GM18526 (cell line): Measurements from ENCODE around the gene BGN.

Experiments
- POLR2A ChIP-seq: IDR thresholded peaks from 3 replicates; pipeline ENCODE4 v1.6.1; 2011; ENCODE audit not compliant: insufficient read length; ENCODE audit errors: extremely low read depth

Gene BGN

DNA sequence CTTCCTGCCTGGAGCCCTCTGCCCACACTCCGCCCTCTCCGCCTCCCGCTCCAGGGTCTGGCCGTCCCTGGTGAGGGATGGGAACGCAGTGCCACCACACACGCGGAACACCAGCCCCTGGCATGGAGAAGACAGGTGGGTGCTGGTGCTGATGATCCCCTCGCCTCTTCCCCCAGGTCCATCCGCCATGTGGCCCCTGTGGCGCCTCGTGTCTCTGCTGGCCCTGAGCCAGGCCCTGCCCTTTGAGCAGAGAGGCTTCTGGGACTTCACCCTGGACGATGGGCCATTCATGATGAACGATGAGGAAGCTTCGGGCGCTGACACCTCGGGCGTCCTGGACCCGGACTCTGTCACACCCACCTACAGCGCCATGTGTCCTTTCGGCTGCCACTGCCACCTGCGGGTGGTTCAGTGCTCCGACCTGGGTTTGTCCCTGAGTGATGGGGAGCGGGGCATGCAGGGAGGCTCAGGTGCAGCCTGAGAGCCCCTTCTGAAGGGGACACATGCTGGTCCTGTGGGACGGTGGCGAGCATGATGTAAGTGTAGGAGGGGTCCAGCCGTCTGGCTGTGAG is 9.8 kb downstream of the BGN start:
- no peak for TF ChIP-seq POLR2A

DNA sequence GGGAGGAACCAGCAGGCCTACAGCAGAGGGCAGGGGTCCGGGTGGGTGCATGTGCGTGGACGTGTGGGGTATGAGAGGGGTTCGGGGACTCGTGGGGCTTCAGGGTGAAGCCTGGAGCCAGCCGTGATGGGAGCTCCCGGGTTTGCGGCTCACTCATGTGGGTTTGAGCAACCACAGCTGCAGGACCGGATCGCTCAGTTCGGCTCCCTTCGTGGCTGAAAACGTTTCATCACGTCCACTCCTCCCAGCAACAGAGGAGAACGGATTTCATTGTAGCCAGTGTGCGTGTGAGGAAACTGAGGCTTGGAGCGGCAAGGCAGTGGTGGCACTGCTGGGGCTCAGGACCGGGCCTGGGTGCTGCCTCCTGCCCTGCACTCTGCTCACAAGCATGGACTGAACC is 10.6 kb downstream of the BGN start:
- TF ChIP-seq POLR2A = no peak

DNA sequence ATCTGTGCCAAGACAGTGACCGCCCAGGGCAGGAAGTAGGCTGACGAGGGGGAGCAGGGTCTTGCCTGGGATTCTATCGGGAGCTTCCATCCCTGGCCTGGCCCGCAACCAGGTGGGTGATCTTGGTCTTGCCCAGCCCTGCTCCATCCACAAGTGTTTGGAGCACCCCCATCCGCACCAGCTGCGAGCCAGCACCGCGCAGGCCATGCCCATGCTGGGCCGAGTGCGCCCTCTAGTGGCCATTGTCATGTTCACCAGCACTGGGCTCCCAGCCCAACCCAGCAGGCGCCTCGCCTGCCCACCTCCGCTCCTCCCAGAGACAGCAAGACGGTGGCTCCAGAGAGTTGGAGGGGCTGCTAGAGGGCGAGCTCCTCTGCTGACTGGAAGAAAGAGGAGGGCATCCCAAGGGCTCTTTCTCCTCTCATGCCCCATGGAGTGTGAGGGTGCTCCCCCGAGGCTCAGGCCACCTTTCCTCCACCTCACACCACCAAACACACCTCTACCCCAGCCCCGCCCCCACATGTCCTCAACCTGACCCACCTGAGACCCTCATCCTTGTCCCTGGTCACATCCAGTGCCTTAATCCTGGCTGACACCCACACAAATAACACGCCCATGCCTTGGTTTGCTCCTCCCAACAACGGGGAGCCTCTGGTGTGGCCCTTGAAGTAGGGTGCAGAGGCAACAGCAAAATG is 12.9 kb downstream of the BGN start:
- no peak for TF ChIP-seq POLR2A

DNA sequence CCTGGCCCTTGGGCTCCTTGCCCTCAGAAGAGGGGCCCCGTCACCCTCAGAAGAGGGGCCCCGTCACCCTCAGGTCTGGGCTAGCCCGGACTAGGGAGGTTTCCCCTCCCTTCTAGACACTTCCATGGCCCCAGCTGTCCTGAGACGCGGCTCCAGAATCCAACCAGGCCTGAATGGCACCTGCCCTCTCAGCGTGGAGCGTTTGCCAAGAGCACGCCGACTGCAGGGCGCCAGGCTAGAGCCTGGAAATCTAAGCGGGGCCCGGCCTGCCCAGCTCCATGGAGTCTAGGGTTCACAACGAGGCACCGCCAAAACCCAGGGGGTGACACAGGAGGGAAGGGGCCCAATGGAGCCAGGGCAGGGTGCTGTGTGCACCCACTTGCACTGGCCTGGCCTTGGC is 14.8 kb downstream of the BGN start:
- TF ChIP-seq POLR2A = no peak

DNA sequence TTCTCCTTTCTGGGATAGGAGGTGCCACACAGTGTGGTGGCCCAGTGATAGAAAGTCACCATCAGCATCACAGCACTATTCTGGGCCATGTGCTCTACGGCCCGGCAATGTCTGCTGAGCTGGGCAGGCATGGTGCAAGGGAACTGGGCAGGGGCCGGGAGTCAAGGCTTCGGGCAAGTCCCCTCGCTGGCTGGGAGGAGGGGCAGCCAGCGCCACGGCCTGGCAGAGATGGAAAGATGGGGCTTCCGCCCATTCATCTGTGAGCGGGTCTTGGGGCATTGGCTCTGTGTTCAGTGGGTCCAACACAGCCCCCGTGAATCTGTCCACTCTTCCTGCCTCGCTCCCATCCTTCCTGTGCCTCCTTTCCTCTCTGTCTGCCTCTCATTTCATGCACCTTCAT is 15.6 kb downstream of the BGN start:
- no peak for TF ChIP-seq POLR2A

DNA sequence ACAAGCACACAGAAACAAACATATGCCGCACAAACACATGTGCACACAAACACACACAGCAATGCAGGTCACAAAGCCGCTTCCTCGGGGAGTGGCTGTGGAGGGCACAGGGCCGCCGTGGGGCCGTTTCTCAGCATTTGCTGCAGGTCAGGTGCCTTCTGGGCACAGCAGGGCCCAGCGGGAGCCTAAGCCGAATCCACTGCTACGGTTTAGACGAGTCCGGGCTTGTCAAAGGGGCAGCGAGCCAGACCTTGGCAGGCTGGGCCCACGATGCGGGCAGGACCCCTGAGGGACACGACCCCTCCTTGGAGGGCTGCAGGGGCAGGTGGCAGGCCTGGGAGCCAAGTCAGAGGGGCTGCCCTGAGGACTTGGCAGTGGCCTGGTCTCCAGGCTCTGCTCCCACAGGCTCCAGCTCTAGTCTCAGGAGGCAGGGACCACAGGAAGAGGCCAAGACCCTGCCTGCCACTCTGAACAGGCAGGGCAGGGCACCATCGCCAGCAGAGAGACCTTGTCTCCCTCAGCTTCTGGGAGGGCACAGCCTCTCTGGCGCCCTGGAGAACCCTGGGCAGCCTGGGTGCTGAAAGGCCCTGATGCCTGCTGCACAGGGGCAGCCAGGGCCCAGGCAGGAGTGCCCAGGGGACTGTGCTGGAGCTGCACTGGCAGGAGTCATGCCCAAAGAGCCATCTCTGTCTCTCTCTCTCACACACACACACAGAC is 17.2 kb downstream of the BGN start:
- no peak for TF ChIP-seq POLR2A

DNA sequence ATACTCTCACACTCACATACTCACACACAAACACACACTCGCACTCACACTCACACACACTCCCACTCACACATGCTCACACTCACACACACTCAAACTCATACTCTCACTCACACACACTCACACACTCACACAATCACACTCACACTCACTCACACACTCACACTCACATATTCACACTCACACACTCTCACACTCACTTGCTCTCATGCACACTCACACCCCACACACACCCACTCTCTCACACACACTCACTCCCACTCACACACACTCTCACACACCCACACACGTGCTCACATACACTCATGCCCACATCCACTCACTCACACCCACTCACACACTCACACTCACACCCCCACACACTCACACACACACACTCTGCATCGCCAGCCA is 17.7 kb downstream of the BGN start:
- TF ChIP-seq POLR2A = no peak

DNA sequence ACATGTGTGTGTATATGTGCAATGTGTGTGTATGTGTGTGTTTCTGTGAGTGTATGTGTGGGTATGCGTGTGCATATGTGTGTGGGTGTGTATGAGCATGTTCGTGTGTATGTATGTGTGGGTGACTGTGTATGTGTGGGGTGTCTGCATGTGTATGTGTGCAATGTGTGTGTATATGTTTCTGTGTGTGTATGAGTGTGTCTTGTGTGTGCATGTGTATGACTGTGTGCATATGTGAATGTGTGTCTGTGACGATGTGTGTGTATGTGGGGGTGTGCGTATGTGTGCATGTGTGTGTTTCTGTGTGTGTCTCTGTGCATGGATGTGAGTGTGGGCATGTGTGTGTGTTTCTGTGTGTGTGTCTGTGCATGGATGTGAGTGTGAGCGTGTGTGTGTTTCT is 18.5 kb downstream of the BGN start:
- no peak for TF ChIP-seq POLR2A

DNA sequence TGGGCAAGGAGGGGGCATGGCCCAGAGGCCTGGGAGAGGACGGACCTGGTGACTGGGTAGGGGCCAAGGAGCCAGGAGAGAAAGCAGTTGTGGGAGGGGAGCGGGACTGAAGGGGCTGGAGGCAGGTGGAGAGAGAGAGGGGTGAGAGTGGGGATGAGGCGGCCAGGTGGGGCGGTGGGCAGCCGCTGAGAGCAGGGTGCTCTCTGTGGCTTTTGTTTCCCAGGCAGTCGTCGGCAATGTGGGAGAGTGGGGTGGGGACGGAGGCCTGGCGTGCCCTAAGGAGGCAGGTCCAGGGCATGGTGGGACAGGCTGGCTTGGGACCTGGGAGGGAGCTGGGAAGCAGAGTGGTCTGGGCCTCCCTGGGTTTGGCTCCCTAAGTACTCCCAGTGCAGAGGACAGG is 19.5 kb downstream of the BGN start:
- TF ChIP-seq POLR2A = no peak

DNA sequence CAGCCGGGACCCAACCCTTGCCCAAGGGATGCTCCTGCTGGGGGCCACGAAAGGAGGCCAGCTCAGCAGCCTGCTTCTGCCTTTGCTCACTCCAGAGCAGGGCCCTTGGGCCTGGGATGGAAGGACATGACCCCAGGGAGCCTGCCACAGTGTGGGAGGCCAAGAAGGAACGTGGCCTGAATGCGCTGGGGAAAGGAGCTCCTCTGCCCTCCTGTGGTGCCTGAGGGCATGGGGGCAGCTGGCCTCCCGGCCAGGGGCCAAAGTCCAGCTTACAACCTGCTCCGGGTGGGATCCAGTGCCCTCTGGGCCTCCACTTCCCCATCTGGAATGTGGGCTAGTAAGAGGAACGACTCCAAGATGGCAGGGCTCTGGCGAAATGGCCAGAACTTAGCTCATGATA is 20.7 kb downstream of the BGN start:
- no peak for TF ChIP-seq POLR2A

DNA sequence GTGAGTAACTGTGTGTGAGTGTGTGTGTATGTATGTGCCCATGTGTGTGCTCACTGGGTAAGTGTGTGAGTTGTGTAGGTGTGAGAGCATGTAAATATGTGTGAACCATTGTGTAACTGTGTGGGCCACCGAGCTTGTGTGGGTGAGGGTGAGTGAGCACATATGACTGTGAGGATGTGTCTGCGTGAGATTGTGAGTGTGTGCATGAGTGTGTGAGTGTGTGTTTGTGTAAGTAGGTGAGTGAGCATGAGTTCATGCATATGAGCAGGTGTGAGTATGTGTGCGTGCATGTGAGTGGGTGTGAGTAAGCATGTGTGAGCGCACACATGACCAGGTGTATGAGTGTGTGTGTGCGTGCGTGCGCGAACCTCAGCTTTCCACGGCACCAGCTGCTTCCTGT is 21.3 kb downstream of the BGN start:
- TF ChIP-seq POLR2A = no peak

DNA sequence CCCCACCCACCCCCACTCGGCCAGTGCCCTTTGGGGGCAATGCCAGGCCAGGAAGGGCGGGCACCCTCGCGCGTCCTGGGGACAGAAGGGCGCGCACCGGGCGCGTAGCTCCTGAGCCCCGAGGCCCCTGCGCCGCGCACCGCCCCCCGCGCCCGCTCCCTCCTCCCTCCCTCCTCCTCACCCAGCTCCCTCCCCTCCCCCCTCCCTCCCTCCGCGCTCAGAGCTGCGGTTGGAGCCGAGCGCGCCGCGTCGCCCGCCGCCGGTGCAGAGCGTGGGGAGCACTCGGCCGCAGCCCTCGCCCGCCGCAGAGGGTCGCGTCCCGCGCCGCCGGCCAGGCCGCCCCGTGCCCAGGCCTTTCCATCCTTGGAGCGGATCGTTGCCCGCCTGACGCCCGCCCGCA is 22.6 kb downstream of the BGN start, which contains the start of gene ATP2B3:
ATP2B3 (plus strand) TSS at position 220 of the 400 bp plus-strand sequence. CDS start 18,606 bp downstream, outside the sequence.
- no peak for TF ChIP-seq POLR2A

DNA sequence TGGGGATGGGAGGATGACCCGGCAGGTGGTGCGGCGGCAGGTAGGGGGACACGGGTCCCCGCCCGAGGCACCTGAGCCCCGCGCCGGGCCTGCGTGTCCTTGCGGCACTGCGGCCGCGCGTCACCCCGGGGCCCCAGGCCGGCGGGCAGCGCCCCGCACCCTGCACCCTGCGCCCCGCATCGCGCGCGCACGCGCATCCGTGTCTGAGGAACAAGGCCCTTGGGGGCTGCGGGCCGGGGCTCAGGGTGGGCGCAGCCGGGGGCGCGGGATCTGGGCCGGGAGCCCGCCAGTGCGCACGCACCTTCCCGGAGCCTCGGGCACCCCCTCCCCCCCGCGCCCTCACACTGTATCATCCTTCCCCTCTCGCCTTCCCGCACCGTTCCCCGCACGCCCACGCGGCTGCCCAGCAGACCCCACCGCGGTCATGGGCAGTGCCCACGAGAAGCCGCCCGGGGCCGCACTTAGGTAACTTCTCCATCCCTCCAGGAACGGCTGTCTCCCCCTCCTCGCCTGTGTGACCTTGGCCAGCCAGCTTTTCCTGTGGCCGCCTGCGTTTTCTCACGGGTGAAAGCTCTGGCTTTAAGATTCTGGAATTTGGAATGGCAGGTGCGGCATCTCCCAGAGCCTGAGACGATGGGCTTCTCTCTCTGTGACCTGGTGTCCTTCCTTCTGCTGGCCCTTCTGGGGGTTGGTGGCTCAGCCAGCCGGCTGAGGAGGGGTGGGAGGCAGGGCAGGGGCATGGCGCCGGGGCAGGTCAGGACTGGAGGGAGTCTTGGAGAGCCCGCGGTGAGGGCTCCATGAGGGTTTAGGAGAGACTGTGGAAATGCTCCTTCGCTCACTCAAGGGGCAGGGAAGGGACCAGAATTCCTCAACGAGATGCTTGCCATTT is 23.4 kb downstream of the BGN start:
- TF ChIP-seq POLR2A = no peak

DNA sequence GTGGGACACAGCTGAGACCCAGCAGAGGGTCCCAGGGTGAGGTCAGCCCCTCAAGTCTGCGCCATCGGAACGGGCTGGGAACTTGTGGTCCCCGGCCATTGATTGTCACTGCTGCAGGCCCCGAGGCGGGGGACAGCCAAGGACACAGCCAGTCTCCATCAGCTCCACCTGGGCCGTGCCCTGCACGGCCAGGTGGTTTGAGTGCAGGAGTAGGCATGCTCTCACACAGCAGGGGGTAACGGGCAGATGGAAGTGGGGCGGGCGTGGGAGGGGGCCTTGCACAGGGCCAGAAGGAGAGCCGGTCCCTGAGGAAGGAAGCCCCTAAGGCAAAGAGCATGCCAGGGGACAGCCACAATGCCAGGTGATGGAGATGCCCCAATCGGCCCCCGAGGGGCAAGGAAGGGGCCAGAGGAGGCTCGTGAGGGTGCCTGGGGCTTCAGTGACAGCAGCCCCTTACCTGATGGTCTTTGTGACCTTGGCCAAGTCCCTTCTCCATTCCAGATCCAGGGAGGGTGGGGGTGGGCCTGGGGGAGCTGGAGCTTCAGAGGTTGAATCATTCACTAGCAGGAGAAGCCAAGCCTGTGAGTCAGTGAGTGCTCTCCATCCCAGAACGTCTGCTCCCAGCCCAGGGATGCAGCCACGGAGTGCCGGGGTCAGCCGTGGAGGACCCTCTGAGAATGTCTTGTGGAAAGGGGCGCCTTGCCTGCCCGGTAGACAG is 24.9 kb downstream of the BGN start:
- TF ChIP-seq POLR2A = no peak
